Neutrophil (primary cell): ENCODE data around the gene CDC42EP4.

Experiments used
- H3K27ac ChIP-seq: fragments of 200-600 bp; sonication (generic); 2 replicates; pipeline ENCODE4 v1.5.1; 2016; ENCODE audit warnings: mild to moderate bottlenecking, moderate library complexity
- H3K27me3 ChIP-seq: fragments of 200-600 bp; sonication (generic); 2 replicates; pipeline ENCODE4 v1.6.0; 2016; ENCODE audit warnings: mild to moderate bottlenecking
- H3K36me3 ChIP-seq: fragments of 200-600 bp; sonication (generic); 2 replicates; pipeline ENCODE4 v1.5.1; 2017
- H3K4me1 ChIP-seq, 2 experiments: fragments of 200-600 bp in 1 of 2; sonication (generic) in 1 of 2; 1 replicate in 1 of 2; 2 replicates in 1 of 2; pipeline versions ENCODE4 v1.5.1 to v1.6.1; 2013 to 2016; ENCODE audit warnings: low read depth in 1 of 2, low read length in 1 of 2, mild to moderate bottlenecking in 1 of 2, moderate library complexity in 1 of 2; ENCODE audit not compliant: control insufficient read depth in 1 of 2, insufficient read depth in 1 of 2
- H3K4me3 ChIP-seq, 2 experiments: fragments of 200-600 bp in 1 of 2; sonication (generic) in 1 of 2; 1 replicate in 1 of 2; 2 replicates in 1 of 2; pipeline ENCODE4 v1.5.1; 2013 to 2016; ENCODE audit warnings: low read depth in 1 of 2, low read length in 1 of 2, mild to moderate bottlenecking in 1 of 2, moderate library complexity in 1 of 2
- H3K9me3 ChIP-seq: fragments of 200-600 bp; sonication (generic); 2 replicates; pipeline ENCODE4 v1.5.1; 2016
- CTCF ChIP-seq: fragments of 200-600 bp; sonication (generic); IDR thresholded peaks from 2 replicates; pipeline ENCODE4 v1.5.1; 2016; ENCODE audit warnings: antibody characterized with exemption

The CDC42EP4 gene

DNA sequence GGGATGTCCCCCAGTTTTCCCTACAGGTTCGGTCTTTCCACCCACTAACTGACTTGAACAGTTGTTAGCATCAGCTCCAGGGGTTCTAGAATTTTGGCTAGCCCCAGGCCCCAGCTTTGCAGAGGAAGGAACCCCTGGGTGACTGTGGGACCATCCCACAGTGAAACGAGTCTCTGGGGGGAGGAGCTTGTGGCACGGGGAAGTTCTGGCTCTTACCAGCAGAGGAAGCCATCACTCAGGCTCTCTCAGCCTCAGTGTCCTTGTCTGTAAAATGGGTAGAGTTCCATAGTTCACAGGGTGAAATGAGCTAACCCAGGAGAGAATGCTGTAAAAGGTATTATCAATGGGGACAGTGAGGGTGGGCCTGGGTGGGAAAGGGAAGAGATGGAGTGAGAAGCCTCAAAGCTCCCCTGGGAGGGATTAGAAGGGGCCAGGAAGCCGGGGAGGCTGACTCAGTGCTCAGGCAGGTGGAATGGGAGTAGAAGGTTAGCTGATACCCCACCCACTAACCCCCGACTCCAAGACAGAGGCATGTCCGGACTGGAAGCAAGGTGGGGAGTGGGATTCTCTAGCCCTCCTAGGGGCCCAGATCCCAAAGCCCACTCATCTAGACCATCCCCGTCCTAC, 30.9 kb upstream of the CDC42EP4 start:
- no peaks in the 10 kb centered on the region for H3K9me3 ChIP-seq
- H3K4me1 ChIP-seq: no peaks in the 10 kb centered on the region
- H3K27ac ChIP-seq: no peak overlapping the region
- no peak for TF ChIP-seq CTCF
- no peak overlapping the region for H3K4me3 ChIP-seq
- H3K27me3 ChIP-seq: no peaks in the 10 kb centered on the region
- no peaks in the 10 kb centered on the region for H3K36me3 ChIP-seq

DNA sequence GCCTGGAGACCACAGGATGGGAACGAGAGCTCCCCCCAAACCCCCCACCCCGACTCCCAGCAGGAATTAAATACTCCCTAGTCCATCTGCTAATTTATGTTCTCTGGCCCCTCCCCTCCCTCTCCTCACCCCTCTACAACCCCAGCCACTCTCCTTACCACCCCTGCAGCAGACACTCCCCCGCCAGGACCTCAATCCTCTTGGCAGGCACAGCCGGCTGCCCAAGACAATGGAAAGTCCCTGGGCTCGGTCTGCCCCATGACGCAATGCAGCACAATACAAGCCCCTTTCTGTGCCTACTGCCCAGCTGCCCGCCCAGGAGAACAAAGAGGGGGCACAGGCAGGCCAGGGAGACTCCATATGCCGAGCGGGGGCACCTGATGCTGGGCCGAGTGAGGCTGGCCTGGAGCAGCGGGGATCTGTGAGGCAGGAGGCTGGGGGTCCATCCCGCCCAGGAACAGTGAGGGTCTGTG, 30.3 kb upstream of the CDC42EP4 start:
- Histone ChIP-seq H3K4me1 (no peaks in the 10 kb centered on the region), H3K9me3 (no peaks in the 10 kb centered on the region), H3K27me3 (no peaks in the 10 kb centered on the region), H3K27ac (no peak overlapping the region), H3K36me3 (no peaks in the 10 kb centered on the region), H3K4me3 (no peak overlapping the region)
- TF ChIP-seq CTCF: no peak

- Histone ChIP-seq H3K9me3 (no peaks in the 10 kb centered on the region), H3K36me3 (no peaks in the 10 kb centered on the region), H3K4me1 (no peaks in the 10 kb centered on the region), H3K4me3 (no peak overlapping the region), H3K27me3 (no peaks in the 10 kb centered on the region), H3K27ac (no peak overlapping the region)
- TF ChIP-seq CTCF: no peak
Measured at GRCh38 chr17:73341350-73342049, 29.7 kb upstream of the CDC42EP4 start.

GRCh38 chr17:73340093-73340596, 28.3 kb upstream of the CDC42EP4 start:
- no peak overlapping the region for H3K4me3 ChIP-seq
- H3K9me3 ChIP-seq: no peaks in the 10 kb centered on the region
- H3K27ac ChIP-seq: no peak overlapping the region
- no peaks in the 10 kb centered on the region for H3K27me3 ChIP-seq
- no peak for TF ChIP-seq CTCF
- H3K4me1 ChIP-seq: no peaks in the 10 kb centered on the region
- H3K36me3 ChIP-seq: no peaks in the 10 kb centered on the region

- H3K9me3 ChIP-seq: no peaks in the 10 kb centered on the region
- H3K27me3 ChIP-seq: no peaks in the 10 kb centered on the region
- H3K4me1 ChIP-seq: peaks cover 0 to 12% of the 10 kb centered on the region in 2 experiments
- TF ChIP-seq CTCF: no peak
- H3K27ac ChIP-seq: no peak overlapping the region
- no peak overlapping the region for H3K4me3 ChIP-seq
- H3K36me3 ChIP-seq: no peaks in the 10 kb centered on the region
Measured at GRCh38 chr17:73338566-73339197, 26.9 kb upstream of the CDC42EP4 start.
